GM19238 (cell line): Measurements from ENCODE around the gene RILPL1.
"Not testable (repeated sequence)": the region's sequence is repeated elsewhere in the genome, so short reads cannot be mapped to it uniquely, and the experiment has no call there.

Experiments used
- DNase-seq: peaks from one replicate; pipeline ENCODE4 v3.0.0; 2011; ENCODE audit warnings: low spot score; ENCODE audit not compliant: insufficient read length

The RILPL1 gene

DNA sequence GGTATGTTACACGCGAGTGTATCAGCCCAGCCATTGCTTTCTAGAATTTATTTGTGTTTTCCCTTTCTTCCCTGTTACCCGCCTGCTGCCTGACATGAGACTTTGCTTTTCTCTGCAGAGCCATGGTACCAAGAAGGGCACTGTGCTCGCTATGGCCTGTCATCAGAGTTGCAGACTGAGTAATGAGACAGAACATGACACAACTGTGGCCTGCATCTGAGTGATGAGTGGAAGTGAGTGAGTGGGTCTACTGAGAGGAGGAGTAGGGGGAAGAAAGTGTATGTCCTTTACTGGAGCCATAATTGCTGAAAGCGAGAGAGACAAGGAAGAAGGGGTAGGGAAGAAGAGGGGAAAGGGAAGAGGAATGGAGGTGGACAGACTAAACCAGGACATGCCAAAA, 2.9 kb downstream of the RILPL1 start:
- DNase-seq: no peak

GRCh38 chr12:123529686-123530085, 3.8 kb downstream of the RILPL1 start:
- DNase-seq: no peak

- DNase-seq: no peak
Measured at GRCh38 chr12:123528858-123529257, 4.7 kb downstream of the RILPL1 start.

- DNase-seq: no peak
Measured at GRCh38 chr12:123526542-123527080, 6.9 kb downstream of the RILPL1 start.

DNA sequence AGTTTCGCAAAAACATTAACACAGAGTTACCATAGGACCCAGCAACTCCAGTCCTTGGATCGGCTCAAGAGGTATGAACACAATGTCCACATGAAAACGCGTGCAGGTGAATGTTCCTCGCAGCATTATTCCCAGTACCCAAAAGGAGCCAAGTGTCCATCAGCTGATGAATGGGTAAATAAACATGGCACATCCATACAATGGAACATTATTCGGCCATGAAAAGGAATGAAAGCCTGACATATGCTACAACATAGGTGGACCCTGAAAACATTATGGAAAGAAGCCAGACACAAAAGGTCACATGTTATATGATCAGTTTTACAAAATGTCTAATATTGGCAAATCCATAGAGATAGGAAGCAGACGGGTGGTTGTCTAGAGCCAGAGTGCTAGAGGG, 9.1 kb downstream of the RILPL1 start:
- DNase-seq: no peak

- no peak for DNase-seq
Measured at GRCh38 chr12:123523518-123523917, 10.0 kb downstream of the RILPL1 start.

DNA sequence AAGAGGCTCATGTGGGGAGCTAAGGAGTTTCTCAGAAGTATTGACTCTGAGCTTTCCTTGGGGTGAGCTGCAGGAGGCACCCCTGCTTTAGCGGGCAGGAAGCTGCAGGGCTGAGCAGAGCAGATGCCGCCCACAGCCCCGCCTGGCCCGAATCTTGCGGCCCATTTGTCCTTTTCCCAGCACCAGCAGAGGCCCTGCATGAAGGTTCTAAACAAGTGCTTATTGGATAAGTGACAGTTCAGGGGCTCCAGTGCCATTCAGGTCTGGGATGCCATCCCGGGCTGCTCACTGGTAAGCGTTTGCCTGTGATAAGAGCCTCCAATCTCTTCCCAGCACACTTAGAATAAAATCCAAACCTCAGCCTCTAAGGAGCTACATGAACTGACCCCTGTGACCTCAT, 11.4 kb downstream of the RILPL1 start:
- no peak for DNase-seq

- DNase-seq: no peak
Measured at GRCh38 chr12:123520567-123521474, 12.7 kb downstream of the RILPL1 start.

DNA sequence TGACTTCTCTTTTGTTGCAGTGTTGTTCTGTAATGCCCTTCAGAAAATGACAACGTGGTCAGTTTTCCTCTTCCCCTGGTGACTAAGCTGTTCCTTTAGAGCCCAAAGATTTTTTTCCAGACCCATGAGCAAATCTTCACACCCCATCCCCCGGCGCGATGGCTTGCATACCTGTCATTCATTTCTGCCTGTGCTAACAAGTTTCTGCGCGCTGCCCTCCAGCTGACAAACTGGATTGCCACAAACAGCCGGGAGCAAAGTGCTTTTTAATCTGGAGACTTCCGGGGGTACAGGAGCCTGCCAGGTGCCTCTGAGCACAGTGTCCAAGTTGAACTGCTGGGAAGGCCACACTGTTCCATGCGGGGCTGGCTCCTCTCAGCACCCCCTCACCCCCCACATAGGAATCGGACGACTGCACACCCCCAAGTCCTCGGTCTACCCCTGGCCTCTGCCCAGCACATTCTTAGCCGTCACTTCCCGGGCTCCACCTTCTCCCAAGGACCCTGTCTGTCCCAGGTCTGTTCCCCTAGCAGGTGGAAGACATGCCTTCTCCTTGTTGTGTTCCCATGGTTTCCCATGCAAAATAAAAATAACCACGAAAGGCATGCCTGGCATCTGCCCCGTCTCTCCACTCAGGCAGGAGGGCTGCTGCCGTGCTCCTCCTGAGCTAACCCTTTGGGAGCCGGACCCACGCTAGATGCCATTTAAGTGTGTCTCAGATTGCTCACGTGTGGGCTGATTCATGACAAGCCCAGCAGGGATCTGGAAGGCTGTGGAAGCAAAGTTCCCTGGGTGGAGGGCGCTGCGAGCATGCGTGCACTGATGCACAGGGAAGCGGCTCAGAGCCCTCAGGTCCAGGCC, 14.1 kb downstream of the RILPL1 start:
- DNase-seq: no peak

DNA sequence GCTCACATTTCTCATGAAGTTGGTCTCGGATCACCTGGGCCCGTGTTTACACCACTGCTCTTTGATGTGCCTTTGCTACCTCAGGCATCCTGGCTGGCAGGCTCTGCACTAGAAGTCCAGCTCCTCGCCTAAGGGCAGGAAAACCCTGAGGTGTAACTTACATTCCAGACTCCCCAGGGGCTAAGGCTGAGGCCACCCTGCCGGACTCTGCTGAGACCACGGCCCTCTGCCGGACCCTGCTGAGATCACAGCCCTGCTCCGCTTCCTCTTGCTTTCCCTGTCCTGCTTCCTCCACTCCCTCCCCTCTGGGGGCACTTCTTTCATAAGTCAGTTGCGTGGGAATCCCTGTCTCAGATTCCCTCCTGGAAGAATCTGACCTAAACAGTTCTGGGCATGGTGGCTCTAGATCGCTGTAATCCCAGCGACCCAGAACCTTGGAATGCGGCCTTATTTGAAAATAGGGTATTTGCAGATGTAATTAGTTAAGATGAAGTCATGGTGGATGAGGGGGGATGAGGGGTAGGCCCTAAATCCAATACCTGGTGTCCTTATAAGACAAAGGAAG, 17.2 kb downstream of the RILPL1 start:
- no peak for DNase-seq

DNA sequence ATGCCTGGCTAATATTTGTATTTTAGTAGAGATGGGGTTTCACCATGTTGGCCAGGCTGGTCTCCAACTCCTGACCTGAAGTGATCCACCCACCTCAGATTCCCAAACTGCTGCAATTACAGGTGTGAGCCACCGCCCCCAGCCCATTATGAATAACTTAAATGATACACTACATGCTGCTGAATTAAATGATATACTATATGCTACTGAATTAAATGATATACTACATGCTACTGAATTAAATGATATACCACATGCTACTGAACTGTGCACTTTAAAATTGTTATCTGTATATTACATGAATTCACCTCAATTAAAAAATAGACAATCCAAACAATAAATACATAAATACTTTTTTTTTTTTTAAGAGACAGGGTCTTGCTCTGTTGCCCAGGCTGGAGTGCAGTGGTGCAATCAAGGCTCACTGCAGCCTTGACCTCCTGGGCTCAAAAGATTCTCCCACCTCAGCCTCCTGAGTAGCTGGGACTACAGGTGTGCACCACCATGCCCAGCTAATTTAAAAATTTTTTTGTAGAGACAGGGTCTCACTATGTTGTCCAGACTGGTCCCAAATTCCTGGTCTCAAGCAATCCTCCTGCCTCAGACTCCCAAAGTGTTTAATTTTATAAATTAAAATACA, 18.8 kb downstream of the RILPL1 start:
- DNase-seq: not testable (repeated sequence)

DNA sequence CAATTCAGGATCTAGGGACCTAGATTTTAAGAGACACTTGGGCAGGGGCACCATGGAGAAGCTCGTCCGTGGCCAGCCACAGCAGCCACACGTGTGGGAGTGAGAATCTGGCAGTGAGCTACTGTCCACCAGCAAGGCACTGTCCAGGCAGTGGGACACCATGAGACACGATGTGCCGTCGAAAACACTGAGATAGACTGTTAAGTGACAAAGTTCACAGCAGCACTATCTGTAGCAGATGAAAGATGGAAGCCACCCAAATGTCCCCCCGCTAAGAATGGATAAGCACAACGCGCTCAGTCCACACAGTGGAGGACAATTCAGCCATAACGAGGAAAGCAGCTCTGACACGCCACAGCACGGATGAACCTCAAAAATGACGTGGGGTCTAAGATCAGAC, 19.7 kb downstream of the RILPL1 start:
- no peak for DNase-seq

GRCh38 chr12:123512838-123513665, 20.5 kb downstream of the RILPL1 start:
- no peak for DNase-seq

DNA sequence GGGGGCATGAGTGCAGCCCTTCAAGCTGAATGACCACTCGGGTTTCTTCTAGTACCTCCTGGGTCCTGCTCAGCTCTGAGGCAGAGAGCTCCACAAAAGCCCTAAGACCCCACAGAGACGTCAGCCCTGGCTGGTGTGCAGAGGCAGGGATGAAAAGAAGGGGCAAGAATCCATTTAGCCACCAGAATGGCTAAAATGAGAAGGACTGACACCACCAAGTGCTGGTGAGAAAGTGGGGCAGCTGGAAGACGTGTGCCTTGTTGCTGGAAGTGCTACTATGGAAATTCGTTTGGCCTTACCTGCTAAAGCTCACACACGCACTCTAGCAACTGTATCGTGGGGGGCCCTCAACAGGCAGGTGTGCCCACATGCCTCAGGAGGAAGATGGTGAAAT, 26.7 kb downstream of the RILPL1 start:
- DNase-seq: no peak

- DNase-seq: no peak
Measured at GRCh38 chr12:123506059-123506842, 27.3 kb downstream of the RILPL1 start.

GRCh38 chr12:123502163-123502704, 31.3 kb downstream of the RILPL1 start:
- no peak for DNase-seq

GRCh38 chr12:123499332-123499731, 34.2 kb downstream of the RILPL1 start:
- no peak for DNase-seq

DNA sequence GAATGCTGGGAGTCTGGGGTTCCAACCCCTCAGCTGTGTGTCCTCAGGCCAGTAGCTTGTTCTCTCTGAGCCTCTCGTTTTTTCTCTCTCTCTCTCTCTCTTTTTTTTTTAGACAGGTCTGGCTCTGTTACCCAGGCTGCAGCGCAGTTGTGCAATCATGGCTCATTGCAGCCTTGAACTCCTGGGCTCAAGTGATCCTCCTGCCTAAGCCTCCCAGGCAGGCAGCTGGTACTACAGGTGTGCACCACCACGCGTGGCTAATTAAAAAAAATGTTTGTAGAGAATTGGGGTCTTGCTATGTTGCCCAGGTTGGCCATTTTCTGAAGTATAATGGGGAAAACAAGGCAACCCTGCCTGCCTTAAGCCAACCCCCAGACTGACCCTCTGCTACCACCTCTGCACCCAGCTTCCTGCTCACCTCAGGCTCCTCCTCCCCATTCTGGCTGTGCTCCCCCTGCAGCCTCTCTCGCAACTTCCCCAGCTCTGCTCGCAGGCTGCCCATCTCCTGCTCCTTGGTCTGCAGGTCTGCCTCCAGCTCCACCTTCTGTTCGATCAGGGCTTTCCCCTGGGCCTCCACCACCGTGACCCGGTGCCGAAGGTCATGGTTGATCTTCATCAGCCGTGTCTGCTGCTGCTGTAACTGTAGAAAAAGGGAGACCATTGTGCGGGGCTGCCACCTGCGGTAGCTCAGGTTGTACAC, 35.2 kb downstream of the RILPL1 start:
- DNase-seq: no peak

- no peak for DNase-seq
Measured at GRCh38 chr12:123497065-123497464, 36.5 kb downstream of the RILPL1 start.
